H9 (cell line): ENCODE measurements around the gene TNIK. TPM values are rescaled to one million over a fixed set of nuclear protein-coding genes. Genes with fewer than 3 reads are reported as not detected.

Experiments
- DNase-seq: peaks from one replicate; pipeline ENCODE4 v3.0.0-alpha.2; 2017
- H2AFZ ChIP-seq: one replicate; pipeline ENCODE4 v1.6.1; 2013; ENCODE audit warnings: mild to moderate bottlenecking, low read length, control low read depth, moderate library complexity
- H2AK5ac ChIP-seq: 2 replicates; pipeline ENCODE4 v1.6.1; 2013; ENCODE audit warnings: low read length, control low read depth, mixed read lengths; ENCODE audit not compliant: insufficient read length
- H2BK120ac ChIP-seq: one replicate; pipeline ENCODE4 v1.6.1; 2013; ENCODE audit warnings: low read depth, mild to moderate bottlenecking, low read length, control low read depth, inconsistent platforms; ENCODE audit not compliant: poor library complexity, severe bottlenecking
- H2BK12ac ChIP-seq: 2 replicates; pipeline ENCODE4 v1.6.1; 2013; ENCODE audit warnings: low read length, control low read depth, mixed read lengths, low read depth; ENCODE audit not compliant: insufficient read length
- H2BK15ac ChIP-seq: 2 replicates; pipeline ENCODE4 v1.6.1; 2013; ENCODE audit warnings: low read depth, low read length, control low read depth
- H2BK20ac ChIP-seq: one replicate; pipeline ENCODE4 v1.6.1; 2013; ENCODE audit warnings: low read depth, mild to moderate bottlenecking, low read length, control low read depth, inconsistent platforms; ENCODE audit not compliant: poor library complexity, severe bottlenecking
- H2BK5ac ChIP-seq: 2 replicates; pipeline ENCODE4 v1.6.1; 2013; ENCODE audit warnings: low read length, control low read depth, mixed read lengths; ENCODE audit not compliant: insufficient read length
- H3K14ac ChIP-seq: 2 replicates; pipeline ENCODE4 v1.6.1; 2013; ENCODE audit warnings: low read length, control low read depth; ENCODE audit not compliant: insufficient read depth
- H3K18ac ChIP-seq: 2 replicates; pipeline ENCODE4 v1.6.1; 2013; ENCODE audit warnings: low read depth, mild to moderate bottlenecking, mixed read lengths, low read length, control low read depth; ENCODE audit not compliant: insufficient read length
- H3K23ac ChIP-seq: 2 replicates; pipeline ENCODE4 v1.6.1; 2013; ENCODE audit warnings: low read length, control low read depth, mixed read lengths, low read depth; ENCODE audit not compliant: insufficient read length
- H3K23me2 ChIP-seq: 2 replicates; pipeline ENCODE4 v1.6.1; 2013; ENCODE audit warnings: low read depth, mild to moderate bottlenecking, mixed read lengths, low read length, control low read depth; ENCODE audit not compliant: insufficient read length, poor library complexity, severe bottlenecking
- H3K27ac ChIP-seq: 2 replicates; pipeline ENCODE4 v1.5.1; 2013; ENCODE audit warnings: low read length, control low read depth, mixed read lengths, low read depth; ENCODE audit not compliant: insufficient read length
- H3K27me3 ChIP-seq: 2 replicates; pipeline ENCODE4 v1.6.1; 2013; ENCODE audit warnings: low read length, control low read depth, inconsistent platforms; ENCODE audit not compliant: insufficient read depth
- H3K4ac ChIP-seq: 2 replicates; pipeline ENCODE4 v1.6.1; 2013; ENCODE audit warnings: low read depth, mild to moderate bottlenecking, control low read depth, inconsistent platforms, low read length, moderate library complexity
- H3K4me1 ChIP-seq: 2 replicates; pipeline ENCODE4 v1.6.1; 2013; ENCODE audit warnings: low read length, control low read depth, inconsistent platforms; ENCODE audit not compliant: insufficient read depth
- H3K4me2 ChIP-seq: 2 replicates; pipeline ENCODE4 v1.6.1; 2013; ENCODE audit warnings: low read length, control low read depth, mixed read lengths; ENCODE audit not compliant: insufficient read length, insufficient read depth
- H3K56ac ChIP-seq: 2 replicates; pipeline ENCODE4 v1.6.1; 2013; ENCODE audit warnings: low read depth, mild to moderate bottlenecking, mixed read lengths, low read length, control low read depth; ENCODE audit not compliant: insufficient read length
- H3K79me1 ChIP-seq: 2 replicates; pipeline ENCODE4 v1.6.1; 2013; ENCODE audit warnings: low read depth, mild to moderate bottlenecking, moderate library complexity, low read length, control low read depth, inconsistent platforms; ENCODE audit not compliant: insufficient read depth, poor library complexity, severe bottlenecking
- H3K79me2 ChIP-seq: 2 replicates; pipeline ENCODE4 v1.6.1; 2013; ENCODE audit warnings: low read length, control low read depth, inconsistent platforms; ENCODE audit not compliant: insufficient read depth
- H3K9ac ChIP-seq: 2 replicates; pipeline ENCODE4 v1.6.1; 2013; ENCODE audit warnings: low read length, control low read depth, mixed read lengths; ENCODE audit not compliant: insufficient read length; ENCODE audit errors: extremely low read depth
- H3K9me3 ChIP-seq: one replicate; pipeline ENCODE4 v1.6.1; 2013; ENCODE audit warnings: low read depth, low read length, inconsistent platforms; ENCODE audit not compliant: control insufficient read depth
- H3T11ph ChIP-seq: one replicate; pipeline ENCODE4 v1.6.1; 2013; ENCODE audit warnings: mild to moderate bottlenecking, low read length, control low read depth, inconsistent platforms
- H4K20me1 ChIP-seq: one replicate; pipeline ENCODE4 v1.6.1; 2013; ENCODE audit not compliant: control insufficient read depth, insufficient read length, insufficient read depth
- H4K5ac ChIP-seq: 2 replicates; pipeline ENCODE4 v1.6.1; 2013; ENCODE audit warnings: low read depth, mild to moderate bottlenecking, mixed read lengths, low read length, control low read depth; ENCODE audit not compliant: insufficient read length
- H4K8ac ChIP-seq: replicated peaks from 2 replicates; pipeline ENCODE4 v1.6.1; 2013; ENCODE audit warnings: low read length, control low read depth, mixed read lengths, low read depth; ENCODE audit not compliant: insufficient read length
- H4K91ac ChIP-seq: 2 replicates; pipeline ENCODE4 v1.6.1; 2013; ENCODE audit warnings: low read depth, mild to moderate bottlenecking, moderate library complexity, mixed read lengths, low read length, control low read depth; ENCODE audit not compliant: insufficient read length
- H3K27ac Mint-ChIP-seq, 3 experiments: 2 replicates in 2 of 3; 3 replicates in 1 of 3; pipeline ENCODE4 v1.8.0; 2020 to 2021; ENCODE audit warnings: mixed read lengths in 3 of 3, mild to moderate bottlenecking in 1 of 3, moderate library complexity in 1 of 3
- H3K27me3 Mint-ChIP-seq: 2 replicates; pipeline ENCODE4 v1.8.0; 2021; ENCODE audit warnings: low read depth, mild to moderate bottlenecking, moderate library complexity, mixed read lengths
- H3K36me3 Mint-ChIP-seq, 3 experiments: 2 replicates in 2 of 3; 3 replicates in 1 of 3; pipeline ENCODE4 v1.8.0; 2020 to 2021; ENCODE audit warnings: low read depth in 3 of 3, mixed read lengths in 3 of 3; ENCODE audit not compliant: insufficient read depth in 1 of 3
- H3K4me1 Mint-ChIP-seq, 2 experiments: 2 replicates each; pipeline ENCODE4 v1.8.0; 2020; ENCODE audit warnings: mixed read lengths in 2 of 2
- H3K4me3 Mint-ChIP-seq, 2 experiments: 2 replicates in 1 of 2; 3 replicates in 1 of 2; pipeline ENCODE4 v1.8.0; 2020 to 2021; ENCODE audit warnings: mild to moderate bottlenecking in 2 of 2, mixed read lengths in 2 of 2, moderate library complexity in 1 of 2
- H3K9me3 Mint-ChIP-seq, 2 experiments: 2 replicates in 1 of 2; 3 replicates in 1 of 2; pipeline ENCODE4 v1.8.0; 2020; ENCODE audit warnings: mild to moderate bottlenecking in 2 of 2, mixed read lengths in 2 of 2, moderate library complexity in 1 of 2
- WGBS: extraction: QIAGEN DNeasy Blood & Tissue Kit; methylation state at CpG from one replicate; pipeline ENCODE4 v1.1.7; 2013; ENCODE audit warnings: missing lambda C conversion rate, low lambda C conversion rate, mixed read lengths; ENCODE audit not compliant: insufficient read length; ENCODE audit errors: extremely low coverage; 5-methylcytosine and 5-hydroxymethylcytosine counted together
- total RNA-seq: library from RNA; stranded (reverse); gene quantifications from 2 replicates; pipeline ENCODE4 v1.2.1, GENCODE V29; 2021
- TF ChIP-seq, protein P1 (sequence below): fragments of 200-600 bp; sonication (generic); conservative IDR thresholded peaks from 3 replicates; pipeline ENCODE4 v1.8.0; 2021; ENCODE audit warnings: antibody characterized with exemption, mild to moderate bottlenecking

TNIK gene
- total RNA-seq, 1 experiment from 2014 or later = 15.9 TPM

DNA sequence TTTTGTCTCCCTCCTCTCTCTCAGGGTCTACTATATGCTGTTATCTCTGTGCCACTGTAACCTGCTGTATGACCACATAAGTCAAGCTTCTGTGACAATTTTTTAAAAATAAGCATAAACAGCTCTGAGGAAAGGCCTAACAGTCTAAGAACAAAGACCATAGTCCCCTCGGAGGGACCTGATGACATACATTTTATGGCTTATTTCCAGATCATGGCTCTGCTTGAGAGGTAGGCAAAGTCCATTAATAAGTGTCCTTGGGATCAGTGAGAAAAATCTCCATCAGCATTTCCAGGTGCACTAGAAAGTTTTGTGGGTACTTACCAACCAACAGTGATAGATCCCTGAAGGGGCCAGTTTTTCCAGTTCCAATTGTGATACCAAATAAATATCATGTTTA is 123.8 kb downstream of the TNIK start:
- no peaks in the 10 kb centered on the region for H3K36me3 Mint-ChIP-seq
- WGBS = no CpG with 5 or more reads among the region's 1 CpG
- H3K27me3 Mint-ChIP-seq = no peaks in the 10 kb centered on the region

More for the DNA sequence above, 123.8 kb downstream of the TNIK start:
- Histone ChIP-seq H3K23ac (no peak overlapping the region), H3K4me1 (peaks cover 3% of the 10 kb centered on the region; the same call in 1 of the 2 replicates), H2AFZ (no peak overlapping the region), H2AK5ac (no peak overlapping the region), H3K27me3 (no peaks in the 10 kb centered on the region), H2BK20ac (no peak overlapping the region), H2BK15ac (no peak overlapping the region), H4K20me1 (no peaks in the 10 kb centered on the region), H3K23me2 (no peaks in the 10 kb centered on the region), H2BK5ac (no peak overlapping the region), H3K56ac (no peak overlapping the region), H4K5ac (no peak overlapping the region), H3K9me3 (no peaks in the 10 kb centered on the region), H3K27ac (no peak overlapping the region), H3K4ac (no peak overlapping the region), H3K18ac (no peak overlapping the region), H2BK12ac (no peak overlapping the region), H4K91ac (no peak overlapping the region), H3K4me2 (no peak overlapping the region), H3K9ac (no peak overlapping the region), H3T11ph (no peak overlapping the region), H3K79me2 (peaks cover under 1% of the 10 kb centered on the region; the same call in 1 of the 2 replicates), H2BK120ac (no peak overlapping the region), H4K8ac (no peak overlapping the region), H3K14ac (no peak overlapping the region), H3K79me1 (no peaks in the 10 kb centered on the region)
- Mint-ChIP-seq H3K9me3 (no peaks in the 10 kb centered on the region; a peak in 1 of 5 replicates), H3K27ac (no peak overlapping the region), H3K4me3 (no peak overlapping the region), H3K4me1 (peaks cover 12 to 19% of the 10 kb centered on the region in 2 experiments)
- no peak for DNase-seq
- TF ChIP-seq, protein P1, sequence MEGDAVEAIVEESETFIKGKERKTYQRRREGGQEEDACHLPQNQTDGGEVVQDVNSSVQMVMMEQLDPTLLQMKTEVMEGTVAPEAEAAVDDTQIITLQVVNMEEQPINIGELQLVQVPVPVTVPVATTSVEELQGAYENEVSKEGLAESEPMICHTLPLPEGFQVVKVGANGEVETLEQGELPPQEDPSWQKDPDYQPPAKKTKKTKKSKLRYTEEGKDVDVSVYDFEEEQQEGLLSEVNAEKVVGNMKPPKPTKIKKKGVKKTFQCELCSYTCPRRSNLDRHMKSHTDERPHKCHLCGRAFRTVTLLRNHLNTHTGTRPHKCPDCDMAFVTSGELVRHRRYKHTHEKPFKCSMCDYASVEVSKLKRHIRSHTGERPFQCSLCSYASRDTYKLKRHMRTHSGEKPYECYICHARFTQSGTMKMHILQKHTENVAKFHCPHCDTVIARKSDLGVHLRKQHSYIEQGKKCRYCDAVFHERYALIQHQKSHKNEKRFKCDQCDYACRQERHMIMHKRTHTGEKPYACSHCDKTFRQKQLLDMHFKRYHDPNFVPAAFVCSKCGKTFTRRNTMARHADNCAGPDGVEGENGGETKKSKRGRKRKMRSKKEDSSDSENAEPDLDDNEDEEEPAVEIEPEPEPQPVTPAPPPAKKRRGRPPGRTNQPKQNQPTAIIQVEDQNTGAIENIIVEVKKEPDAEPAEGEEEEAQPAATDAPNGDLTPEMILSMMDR = no peak
